CD14-positive monocyte (primary cell): Measurements from ENCODE around the gene TMEM259. TPM values are rescaled to one million over a fixed set of nuclear protein-coding genes. Genes with fewer than 3 reads are reported as not detected.

Experiments used
- DNase-seq, 3 donors: peaks; one replicate each; pipeline ENCODE4 v3.0.0-alpha.2; 2011 to 2022
- H2AFZ ChIP-seq: 2 replicates; pipeline ENCODE4 v1.6.0; 2012; ENCODE audit warnings: mild to moderate bottlenecking, low read depth, low read length, inconsistent platforms; ENCODE audit not compliant: insufficient read depth, poor library complexity, severe bottlenecking
- H3K27ac ChIP-seq, 2 donors: 1 replicate in 1 of 2; 2 replicates in 1 of 2; pipeline ENCODE4 v1.5.1; 2012 to 2013; ENCODE audit warnings: low read length in 2 of 2, control low read depth in 1 of 2, inconsistent platforms in 1 of 2, low read depth in 1 of 2, mild to moderate bottlenecking in 1 of 2
- H3K27me3 ChIP-seq, 2 donors: one replicate each; pipeline versions ENCODE4 v1.6.0 to v1.6.1; 2011 to 2013; ENCODE audit warnings: low read length in 2 of 2; ENCODE audit not compliant: control insufficient read depth in 2 of 2, insufficient read depth in 2 of 2
- H3K36me3 ChIP-seq, 2 donors: replicated peaks in 1 of 2; 1 replicate in 1 of 2; 2 replicates in 1 of 2; pipeline versions ENCODE4 v1.5.1 to v1.6.1; 2012 to 2013; ENCODE audit warnings: low read length in 2 of 2, control low read depth in 1 of 2, inconsistent platforms in 1 of 2, mild to moderate bottlenecking in 1 of 2; ENCODE audit not compliant: insufficient read depth in 2 of 2, control insufficient read depth in 1 of 2
- H3K4me1 ChIP-seq, 2 donors: 1 replicate in 1 of 2; 2 replicates in 1 of 2; pipeline versions ENCODE4 v1.5.1 to v1.6.1; 2012 to 2013; ENCODE audit warnings: low read length in 2 of 2, control low read depth in 1 of 2, inconsistent platforms in 1 of 2, mild to moderate bottlenecking in 1 of 2, moderate library complexity in 1 of 2; ENCODE audit not compliant: insufficient read depth in 2 of 2, control insufficient read depth in 1 of 2
- H3K4me2 ChIP-seq: replicated peaks from 2 replicates; pipeline ENCODE3; 2012; ENCODE audit warnings: low read length, moderate library complexity, mild to moderate bottlenecking; ENCODE audit not compliant: poor library complexity, severe bottlenecking; ENCODE audit errors: extremely low read depth
- H3K4me3 ChIP-seq, 3 experiments: fragments of 200-600 bp in 1 of 3; sonication (generic) in 1 of 3; replicated peaks in 1 of 3; 1 replicate in 2 of 3; 2 replicates in 1 of 3; pipeline ENCODE4 v1.5.1; 2011 to 2013; ENCODE audit warnings: low read length in 3 of 3, mild to moderate bottlenecking in 3 of 3, control low read depth in 2 of 3, low read depth in 2 of 3, inconsistent platforms in 1 of 3, moderate library complexity in 1 of 3
- H3K79me2 ChIP-seq: 2 replicates; pipeline ENCODE4 v1.6.0; 2012; ENCODE audit warnings: mild to moderate bottlenecking, control low read depth, inconsistent platforms, low read length, moderate library complexity; ENCODE audit not compliant: insufficient read depth
- H3K9ac ChIP-seq: 2 replicates; pipeline ENCODE4 v1.6.0; 2017; ENCODE audit warnings: low read length, mild to moderate bottlenecking; ENCODE audit not compliant: insufficient read depth, poor library complexity, severe bottlenecking
- H3K9me3 ChIP-seq, 2 donors: replicated peaks in 1 of 2; 1 replicate in 1 of 2; 2 replicates in 1 of 2; pipeline versions ENCODE4 v1.5.1 to v1.6.1; 2012 to 2013; ENCODE audit warnings: low read length in 2 of 2, control low read depth in 1 of 2; ENCODE audit not compliant: control insufficient read depth in 1 of 2, insufficient read depth in 1 of 2
- H4K20me1 ChIP-seq: 2 replicates; pipeline ENCODE4 v1.6.0; 2012; ENCODE audit warnings: mild to moderate bottlenecking, low read length, control low read depth, moderate library complexity; ENCODE audit not compliant: insufficient read depth
- H3K27ac Mint-ChIP-seq, 7 donors: one replicate each; pipeline ENCODE4 v1.8.0; 2020; ENCODE audit warnings: mild to moderate bottlenecking in 7 of 7, mixed read lengths in 7 of 7, moderate library complexity in 6 of 7, inconsistent platforms in 2 of 7
- H3K27me3 Mint-ChIP-seq, 3 donors: one replicate each; pipeline ENCODE4 v1.8.0; 2021 to 2022; ENCODE audit warnings: low read depth in 3 of 3, mild to moderate bottlenecking in 3 of 3, mixed read lengths in 3 of 3, moderate library complexity in 3 of 3, inconsistent platforms in 1 of 3
- H3K36me3 Mint-ChIP-seq, 2 donors: one replicate each; pipeline ENCODE4 v1.8.0; 2020; ENCODE audit warnings: mixed read lengths in 2 of 2, inconsistent platforms in 1 of 2, mild to moderate bottlenecking in 1 of 2
- H3K4me1 Mint-ChIP-seq: one replicate; pipeline ENCODE4 v1.8.0; 2020; ENCODE audit warnings: mild to moderate bottlenecking, mixed read lengths
- H3K4me3 Mint-ChIP-seq, 2 donors: one replicate each; pipeline ENCODE4 v1.8.0; 2020; ENCODE audit warnings: mild to moderate bottlenecking in 2 of 2, mixed read lengths in 2 of 2, moderate library complexity in 1 of 2
- H3K9me3 Mint-ChIP-seq, 7 donors: one replicate each; pipeline ENCODE4 v1.8.0; 2020 to 2022; ENCODE audit warnings: mixed read lengths in 7 of 7, mild to moderate bottlenecking in 6 of 7, moderate library complexity in 6 of 7, inconsistent platforms in 2 of 7
- WGBS: methylation state at CpG from one replicate; pipeline ENCODE4 v1.1.5; 2013; ENCODE audit warnings: missing lambda C conversion rate; ENCODE audit not compliant: insufficient coverage; 5-methylcytosine and 5-hydroxymethylcytosine counted together
- intact Hi-C, 2 donors: fragments of 100-400 bp; cut with micrococcal nuclease; formaldehyde crosslinking; loops; one replicate each; pipeline versions ENCODE4 v1.15.0 to v1.15.1; 2023
- polyA plus RNA-seq, 3 donors: library from polyadenylated mRNA; depleted of rRNA in 1 of 3; unstranded in 2 of 3; stranded (reverse) in 1 of 3; fragments of 300-500 nt in 2 of 3; fragments of >200 nt in 1 of 3; fragmentation: Illumina TruSeq in 2 of 3; gene quantifications; 1 replicate in 2 of 3; 2 replicates in 1 of 3; pipeline ENCODE4 v1.2.3, GENCODE V29; 2012 to 2021
- TF ChIP-seq, protein P1 (sequence below): fragments of 200-600 bp; IDR thresholded peaks from one replicate; pipeline ENCODE4 v1.8.0; 2022; ENCODE audit warnings: antibody characterized with exemption, mild to moderate bottlenecking

TMEM259 gene
- polyA plus RNA-seq, 3 donors, result 37.4 to 417 (median 45.0) TPM

DNA sequence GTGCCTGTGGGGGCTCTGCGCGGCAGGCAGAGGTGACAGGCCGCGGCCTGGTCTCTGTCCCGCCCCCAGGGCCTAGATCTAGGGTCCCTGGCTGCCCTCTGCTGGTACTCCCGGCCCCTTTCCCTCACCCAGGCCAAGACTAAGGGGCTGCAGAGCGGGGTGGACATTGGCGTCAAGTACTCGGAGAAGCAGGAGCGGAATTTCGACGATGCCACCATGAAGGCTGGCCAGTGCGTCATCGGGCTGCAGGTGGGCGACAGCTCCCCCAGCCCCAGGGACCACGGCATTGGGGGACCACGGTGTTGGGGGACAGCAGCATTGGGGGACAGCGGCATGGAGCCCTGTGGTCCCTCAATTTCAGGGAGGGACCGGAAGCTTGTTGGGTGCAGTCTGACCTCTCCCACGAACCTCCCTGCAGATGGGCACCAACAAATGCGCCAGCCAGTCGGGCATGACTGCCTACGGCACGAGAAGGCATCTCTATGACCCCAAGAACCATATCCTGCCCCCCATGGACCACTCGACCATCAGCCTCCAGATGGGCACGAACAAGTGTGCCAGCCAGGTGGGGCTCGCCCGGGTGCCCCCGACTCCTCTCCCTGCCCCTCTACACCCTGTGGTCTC, 15.2 kb upstream of the TMEM259 start:
- Histone ChIP-seq H3K27me3 (no peaks in the 10 kb centered on the region), H3K9ac (no peak overlapping the region), H4K20me1 (peaks cover 32% of the 10 kb centered on the region), H3K79me2 (peaks cover 39% of the 10 kb centered on the region), H3K4me2 (no peak overlapping the region), H3K4me3 (no peak overlapping the region), H2AFZ (no peak overlapping the region), H3K4me1 (peaks cover 43 to 57% of the 10 kb centered on the region in 2 donors), H3K9me3 (no peaks in the 10 kb centered on the region), H3K36me3 (peaks cover 28 to 35% of the 10 kb centered on the region in 2 donors), H3K27ac (no peak overlapping the region)
- no peak for DNase-seq
- intact Hi-C loops, result loop anchor here in 1 of 2 donors (5.0 kb wide), 1 partner anchor 36 kb away; no protein-coding TSS in a partner anchor
- H3K27ac Mint-ChIP-seq, result peak overlapping the region in 1 of 7 donors; percentile 65
- H3K4me3 Mint-ChIP-seq, result no peak overlapping the region
- 90% methylated on average over 29 of the region's 29 CpGs for WGBS
- H3K9me3 Mint-ChIP-seq, result peaks cover 0 to 6% (median 0%) of the 10 kb centered on the region in 7 donors
- peaks cover 34 to 46% of the 10 kb centered on the region in 2 donors for H3K36me3 Mint-ChIP-seq
- H3K27me3 Mint-ChIP-seq, result peaks cover 0 to 2% (median 0%) of the 10 kb centered on the region in 3 donors
- TF ChIP-seq, protein P1, sequence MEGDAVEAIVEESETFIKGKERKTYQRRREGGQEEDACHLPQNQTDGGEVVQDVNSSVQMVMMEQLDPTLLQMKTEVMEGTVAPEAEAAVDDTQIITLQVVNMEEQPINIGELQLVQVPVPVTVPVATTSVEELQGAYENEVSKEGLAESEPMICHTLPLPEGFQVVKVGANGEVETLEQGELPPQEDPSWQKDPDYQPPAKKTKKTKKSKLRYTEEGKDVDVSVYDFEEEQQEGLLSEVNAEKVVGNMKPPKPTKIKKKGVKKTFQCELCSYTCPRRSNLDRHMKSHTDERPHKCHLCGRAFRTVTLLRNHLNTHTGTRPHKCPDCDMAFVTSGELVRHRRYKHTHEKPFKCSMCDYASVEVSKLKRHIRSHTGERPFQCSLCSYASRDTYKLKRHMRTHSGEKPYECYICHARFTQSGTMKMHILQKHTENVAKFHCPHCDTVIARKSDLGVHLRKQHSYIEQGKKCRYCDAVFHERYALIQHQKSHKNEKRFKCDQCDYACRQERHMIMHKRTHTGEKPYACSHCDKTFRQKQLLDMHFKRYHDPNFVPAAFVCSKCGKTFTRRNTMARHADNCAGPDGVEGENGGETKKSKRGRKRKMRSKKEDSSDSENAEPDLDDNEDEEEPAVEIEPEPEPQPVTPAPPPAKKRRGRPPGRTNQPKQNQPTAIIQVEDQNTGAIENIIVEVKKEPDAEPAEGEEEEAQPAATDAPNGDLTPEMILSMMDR, result no peak
- peaks cover 52% of the 10 kb centered on the region for H3K4me1 Mint-ChIP-seq

DNA sequence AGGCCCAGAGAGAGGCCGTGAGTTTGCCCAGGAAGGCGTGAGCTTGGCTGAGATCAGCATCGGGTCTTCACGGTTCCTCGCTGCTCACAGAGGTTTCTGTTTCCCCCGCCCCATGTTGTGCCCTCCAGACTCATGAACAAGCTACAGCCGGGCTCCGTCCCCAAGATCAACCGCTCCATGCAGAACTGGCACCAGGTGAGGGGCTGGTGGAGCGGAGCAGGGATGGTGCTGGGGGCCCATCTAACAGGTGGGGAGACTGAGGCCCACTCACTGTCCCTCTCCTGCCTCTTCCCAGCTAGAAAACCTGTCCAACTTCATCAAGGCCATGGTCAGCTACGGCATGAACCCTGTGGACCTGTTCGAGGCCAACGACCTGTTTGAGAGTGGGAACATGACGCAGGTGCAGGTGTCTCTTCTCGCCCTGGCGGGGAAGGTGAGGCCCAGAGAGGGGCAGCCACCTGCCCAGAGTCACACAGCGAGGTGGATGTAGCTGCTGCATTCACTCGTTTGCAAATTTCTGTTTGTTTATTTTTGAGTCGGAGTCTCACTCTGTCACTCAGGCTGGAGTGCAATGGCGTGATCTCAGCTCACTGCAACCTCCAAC, 11.4 kb upstream of the TMEM259 start:
- no peak overlapping the region for H3K4me3 ChIP-seq
- H3K27me3 Mint-ChIP-seq, result peaks cover 0 to 2% (median 0%) of the 10 kb centered on the region in 3 donors
- no peak overlapping the region for H3K27ac Mint-ChIP-seq
- H3K9ac ChIP-seq, result no peak overlapping the region
- H3K36me3 Mint-ChIP-seq, result peaks cover 35 to 49% of the 10 kb centered on the region in 2 donors
- H3K4me1 ChIP-seq, result peaks cover 24 to 46% of the 10 kb centered on the region in 2 donors
- peaks cover 32% of the 10 kb centered on the region for H3K4me1 Mint-ChIP-seq
- peaks cover 59% of the 10 kb centered on the region for H3K79me2 ChIP-seq
- H3K27me3 ChIP-seq, result no peaks in the 10 kb centered on the region
- peaks cover 64% of the 10 kb centered on the region for H4K20me1 ChIP-seq
- 92% methylated on average over 19 of the region's 20 CpGs for WGBS
- H3K4me2 ChIP-seq, result no peak overlapping the region
- H3K27ac ChIP-seq, result no peak overlapping the region
- no peak overlapping the region for H3K4me3 Mint-ChIP-seq
- peaks cover 0 to 3% (median 0%) of the 10 kb centered on the region in 7 donors for H3K9me3 Mint-ChIP-seq
- H3K9me3 ChIP-seq, result no peaks in the 10 kb centered on the region
- TF ChIP-seq, protein P1, result no peak
- DNase-seq, result no peak
- H3K36me3 ChIP-seq, result peaks cover 37 to 47% of the 10 kb centered on the region in 2 donors
- intact Hi-C loops, result no loop called here
- no peak overlapping the region for H2AFZ ChIP-seq
